Liver (tissue), 2 donors: ENCODE data around the gene BHLHA9.

Source experiments
- CTCF ChIP-seq: fragments of 150-350 bp; IDR thresholded peaks from 2 replicates; pipeline ENCODE4 v1.5.1; 2017; ENCODE audit warnings: improper control_type of control experiment, low read depth, low read length; ENCODE audit not compliant: missing input control
- YY1 ChIP-seq: IDR thresholded peaks from 2 replicates; pipeline ENCODE4 v1.6.1; 2016; ENCODE audit warnings: antibody characterized with exemption, mild to moderate bottlenecking
- donor health status: healthy.

DNA sequence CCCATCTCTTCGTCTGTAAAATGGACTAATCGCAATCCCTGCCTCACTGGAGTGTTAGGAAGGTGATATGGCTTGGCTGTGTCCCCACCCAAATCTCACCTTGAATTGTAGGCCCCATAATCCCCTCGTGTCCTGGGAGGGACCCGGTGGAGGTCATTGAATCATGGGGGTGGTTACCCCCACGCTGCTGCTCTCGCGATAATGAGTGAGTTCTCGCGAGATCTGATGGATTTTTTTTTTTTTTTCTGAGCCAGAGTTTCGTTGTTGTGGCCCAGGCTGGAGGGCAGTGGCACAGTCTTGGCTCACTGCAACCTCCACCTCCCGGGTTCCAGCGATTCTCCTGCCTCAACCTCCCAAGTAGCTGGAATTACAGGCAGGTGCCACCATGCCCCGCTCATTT lies 20.4 kb downstream of the BHLHA9 start:
- TF ChIP-seq YY1 (no peak), CTCF (no peak)
